Neural cell (in vitro differentiated cells): ENCODE data around the gene C9orf78. TPM values are rescaled to one million over a fixed set of nuclear protein-coding genes. Genes with fewer than 3 reads are reported as not detected.

Experiments
- H2AFZ ChIP-seq: fragments of 200-600, 300-800 bp; sonication (generic), shearing (Covaris generic); 2 replicates; pipeline ENCODE4 v1.6.0; 2014; ENCODE audit warnings: low read depth, mild to moderate bottlenecking, antibody characterized with exemption, low read length, moderate library complexity
- H3F3A ChIP-seq: fragments of 200-600 bp; shearing (Covaris generic); 2 replicates; pipeline ENCODE4 v1.6.1; 2016; ENCODE audit warnings: mild to moderate bottlenecking, moderate library complexity, mixed read lengths, antibody characterized with exemption, low read length; ENCODE audit not compliant: insufficient read depth, poor library complexity, severe bottlenecking
- H3K27ac ChIP-seq: fragments of 200-600, 300-800 bp; sonication (generic), shearing (Covaris generic); 2 replicates; pipeline ENCODE4 v1.5.1; 2014; ENCODE audit warnings: mild to moderate bottlenecking, low read length, moderate library complexity
- H3K27me3 ChIP-seq: fragments of 300-800, 200-600 bp; sonication (generic), shearing (Covaris generic); 2 replicates; pipeline ENCODE4 v1.6.0; 2014; ENCODE audit warnings: mild to moderate bottlenecking, low read depth, low read length, moderate library complexity; ENCODE audit not compliant: insufficient read depth
- H3K36me3 ChIP-seq: fragments of 300-800, 200-600 bp; sonication (generic), shearing (Covaris generic); 2 replicates; pipeline ENCODE4 v1.5.1; 2014; ENCODE audit warnings: mild to moderate bottlenecking, antibody characterized with exemption, low read length, moderate library complexity; ENCODE audit not compliant: insufficient read depth
- H3K4me2 ChIP-seq: fragments of 300-800, 200-600 bp; sonication (generic), shearing (Covaris generic); 2 replicates; pipeline ENCODE4 v1.6.0; 2014; ENCODE audit warnings: mild to moderate bottlenecking, low read length
- H3K4me3 ChIP-seq: fragments of 300-800, 200-600 bp; sonication (generic), shearing (Covaris generic); 2 replicates; pipeline ENCODE4 v1.5.1; 2014; ENCODE audit warnings: mild to moderate bottlenecking, low read length, moderate library complexity
- H3K79me2 ChIP-seq: fragments of 200-600 bp; shearing (Covaris generic); replicated peaks from 2 replicates; pipeline ENCODE4 v1.6.0; 2014; ENCODE audit warnings: mild to moderate bottlenecking, low read length, moderate library complexity; ENCODE audit not compliant: insufficient read depth
- H3K9ac ChIP-seq: fragments of 300-800, 200-600 bp; sonication (generic), shearing (Covaris generic); 2 replicates; pipeline ENCODE4 v1.6.1; 2016; ENCODE audit warnings: mild to moderate bottlenecking, low read length, mixed read lengths
- H3K9me2 ChIP-seq: fragments of 200-600 bp; shearing (Covaris generic); 2 replicates; pipeline ENCODE4 v1.6.1; 2016; ENCODE audit warnings: mild to moderate bottlenecking, low read length, mixed read lengths; ENCODE audit not compliant: insufficient read depth
- H3K9me3 ChIP-seq: fragments of 200-600, 300-800 bp; sonication (generic), shearing (Covaris generic); 2 replicates; pipeline ENCODE4 v1.6.1; 2016; ENCODE audit warnings: mild to moderate bottlenecking, mixed run types, low read length, moderate library complexity, mixed read lengths
- H4K20me1 ChIP-seq: fragments of 200-600 bp; shearing (Covaris generic); 2 replicates; pipeline ENCODE4 v1.6.1; 2016; ENCODE audit warnings: mild to moderate bottlenecking, mixed run types; ENCODE audit not compliant: insufficient read depth
- CTCF ChIP-seq: fragments of 450-650 bp; IDR thresholded peaks from 2 replicates; pipeline ENCODE4 v1.5.1; 2014; ENCODE audit warnings: antibody characterized with exemption, mild to moderate bottlenecking, moderate library complexity; ENCODE audit not compliant: poor library complexity, severe bottlenecking
- EP300 ChIP-seq: fragments of 450-650 bp; conservative IDR thresholded peaks from 2 replicates; pipeline ENCODE4 v1.6.1; 2014; ENCODE audit warnings: antibody characterized with exemption, mild to moderate bottlenecking, moderate library complexity; ENCODE audit not compliant: poor library complexity, severe bottlenecking
- EZH2 ChIP-seq: fragments of 200-600, 300-800 bp; shearing (Covaris generic), sonication (generic); IDR thresholded peaks from 2 replicates; pipeline ENCODE4 v1.6.1; 2014; ENCODE audit warnings: antibody characterized with exemption, low read length, borderline replicate concordance, mild to moderate bottlenecking; ENCODE audit not compliant: insufficient read depth, poor library complexity, severe bottlenecking
- MXI1 ChIP-seq: fragments of 450-650 bp; conservative IDR thresholded peaks from 2 replicates; pipeline ENCODE4 v1.6.1; 2014; ENCODE audit warnings: antibody characterized with exemption, mild to moderate bottlenecking; ENCODE audit not compliant: poor library complexity, severe bottlenecking
- POLR2AphosphoS5 ChIP-seq: IDR thresholded peaks from 2 replicates; pipeline ENCODE4 v1.6.1; 2012
- RAD21 ChIP-seq: fragments of 450-650 bp; conservative IDR thresholded peaks from 2 replicates; pipeline ENCODE4 v1.6.1; 2014; ENCODE audit warnings: antibody characterized with exemption, mild to moderate bottlenecking, moderate library complexity
- REST ChIP-seq: IDR thresholded peaks from 2 replicates; pipeline ENCODE4 v1.6.1; 2012; ENCODE audit warnings: borderline replicate concordance
- SMC3 ChIP-seq: fragments of 450-650 bp; conservative IDR thresholded peaks from 2 replicates; pipeline ENCODE4 v1.6.1; 2014; ENCODE audit warnings: antibody characterized with exemption, mild to moderate bottlenecking, moderate library complexity; ENCODE audit not compliant: poor library complexity
- TAF1 ChIP-seq: IDR thresholded peaks from 2 replicates; pipeline ENCODE4 v1.6.1; 2012; ENCODE audit warnings: low read depth
- polyA plus RNA-seq: library from polyadenylated mRNA; depleted of rRNA; stranded (reverse); fragments of >200 nt; gene quantifications from 2 replicates; pipeline ENCODE4 v1.2.3, GENCODE V29; 2014

Gene C9orf78
- polyA plus RNA-seq, 1 donor from 2014 or later = 91.3 TPM

- Histone ChIP-seq H3K9me2 (no peaks in the 10 kb centered on the region), H3K27ac (no peak overlapping the region), H3K79me2 (no peaks in the 10 kb centered on the region), H3K4me2 (no peak overlapping the region), H3K9ac (no peak overlapping the region), H3K36me3 (no peaks in the 10 kb centered on the region), H3F3A (no peaks in the 10 kb centered on the region), H3K27me3 (no peaks in the 10 kb centered on the region), H2AFZ (no peak overlapping the region), H3K4me3 (no peak overlapping the region), H4K20me1 (no peaks in the 10 kb centered on the region), H3K9me3 (no peaks in the 10 kb centered on the region)
- TF ChIP-seq RAD21 = no peak
- no peak for TF ChIP-seq EP300
- TF ChIP-seq SMC3 = no peak
These were observed 14.8 kb upstream of the C9orf78 start for GRCh38 chr9:129849901-129850300.

GRCh38 chr9:129848712-129849441 is 13.8 kb upstream of the C9orf78 start:
- H3F3A ChIP-seq = no peaks in the 10 kb centered on the region
- no peak overlapping the region for H3K27ac ChIP-seq
- H3K9me3 ChIP-seq = no peaks in the 10 kb centered on the region
- TF ChIP-seq POLR2AphosphoS5 (no peak), TAF1 (no peak), EZH2 (no peak), REST (no peak), CTCF (no peak), RAD21 (no peak)
- H3K4me2 ChIP-seq = no peak overlapping the region
- no peak overlapping the region for H3K4me3 ChIP-seq
- no peaks in the 10 kb centered on the region for H3K27me3 ChIP-seq
- no peak overlapping the region for H2AFZ ChIP-seq
- H3K36me3 ChIP-seq = no peaks in the 10 kb centered on the region
- H3K9ac ChIP-seq = no peak overlapping the region
- no peaks in the 10 kb centered on the region for H3K79me2 ChIP-seq
- H3K9me2 ChIP-seq = no peaks in the 10 kb centered on the region
- no peaks in the 10 kb centered on the region for H4K20me1 ChIP-seq

GRCh38 chr9:129845373-129845772 is 10.3 kb upstream of the C9orf78 start:
- no peaks in the 10 kb centered on the region for H3K9me2 ChIP-seq
- no peak overlapping the region for H3K27ac ChIP-seq
- no peaks in the 10 kb centered on the region for H3K27me3 ChIP-seq
- H3K4me3 ChIP-seq = no peak overlapping the region
- no peak overlapping the region for H3K4me2 ChIP-seq
- no peaks in the 10 kb centered on the region for H3K9me3 ChIP-seq
- H3F3A ChIP-seq = no peaks in the 10 kb centered on the region
- no peaks in the 10 kb centered on the region for H3K36me3 ChIP-seq
- H3K9ac ChIP-seq = no peak overlapping the region
- no peaks in the 10 kb centered on the region for H3K79me2 ChIP-seq
- no peak for TF ChIP-seq SMC3
- no peak for TF ChIP-seq EP300
- no peak for TF ChIP-seq RAD21
- TF ChIP-seq CTCF = no peak
- no peak for TF ChIP-seq REST
- no peak for TF ChIP-seq MXI1
- TF ChIP-seq TAF1 = no peak
- TF ChIP-seq POLR2AphosphoS5 = no peak
- no peak for TF ChIP-seq EZH2
- H2AFZ ChIP-seq = no peak overlapping the region
- H4K20me1 ChIP-seq = no peaks in the 10 kb centered on the region
